GM23338 (cell line): Measurements from ENCODE around the gene AHCYL1. TPM values are rescaled to one million over a fixed set of nuclear protein-coding genes. Genes with fewer than 3 reads are reported as not detected.

Experiments used
- ATAC-seq: fragments of 200-7000 bp; cut with Tn5 transposase; 3 replicates; pipeline ENCODE4 v1.9.1; 2020
- DNase-seq: peaks from one replicate; pipeline ENCODE4 v3.0.0-alpha.2; 2015; ENCODE audit warnings: low spot score
- H2AFZ ChIP-seq: fragments of 200-600 bp; sonication (generic); 2 replicates; pipeline ENCODE4 v1.8.0; 2016; ENCODE audit warnings: antibody characterized with exemption, mild to moderate bottlenecking, moderate library complexity
- H3F3A ChIP-seq: fragments of 200-600 bp; sonication (generic); replicated peaks from 2 replicates; pipeline ENCODE4 v1.8.0; 2017; ENCODE audit warnings: antibody characterized with exemption, mixed run types, low read depth
- H3K27ac ChIP-seq: fragments of 200-600 bp; sonication (generic); 2 replicates; pipeline ENCODE4 v1.6.1; 2016; ENCODE audit warnings: low read depth
- H3K27me3 ChIP-seq: fragments of 200-600 bp; sonication (generic); 2 replicates; pipeline ENCODE4 v1.8.0; 2016; ENCODE audit warnings: mild to moderate bottlenecking, mixed run types, moderate library complexity; ENCODE audit not compliant: insufficient read depth
- H3K36me3 ChIP-seq: fragments of 200-600 bp; sonication (generic); 2 replicates; pipeline ENCODE4 v1.8.0; 2016; ENCODE audit warnings: mild to moderate bottlenecking; ENCODE audit not compliant: insufficient read depth
- H3K4me1 ChIP-seq: fragments of 200-600 bp; sonication (generic); 2 replicates; pipeline ENCODE4 v1.8.0; 2016; ENCODE audit warnings: mild to moderate bottlenecking, moderate library complexity; ENCODE audit not compliant: insufficient read depth
- H3K4me2 ChIP-seq: fragments of 200-600 bp; sonication (generic); 2 replicates; pipeline ENCODE4 v1.7.1; 2017; ENCODE audit warnings: mixed run types
- H3K4me3 ChIP-seq: fragments of 200-600 bp; sonication (generic); 2 replicates; pipeline ENCODE4 v1.6.1; 2016; ENCODE audit warnings: mixed run types
- H3K79me2 ChIP-seq: fragments of 200-600 bp; sonication (generic); replicated peaks from 2 replicates; pipeline ENCODE4 v1.8.0; 2017; ENCODE audit warnings: mild to moderate bottlenecking; ENCODE audit not compliant: insufficient read depth
- H3K9me2 ChIP-seq: fragments of 200-600 bp; sonication (generic); 2 replicates; pipeline ENCODE4 v1.8.0; 2017; ENCODE audit not compliant: insufficient read depth
- H4K20me1 ChIP-seq: fragments of 200-600 bp; sonication (generic); replicated peaks from 2 replicates; pipeline ENCODE4 v1.8.0; 2017; ENCODE audit warnings: mild to moderate bottlenecking; ENCODE audit not compliant: insufficient read depth
- H3K27ac Mint-ChIP-seq: 2 replicates; pipeline ENCODE4 v1.8.0; 2020; ENCODE audit warnings: inconsistent platforms, mild to moderate bottlenecking, moderate library complexity, mixed read lengths
- H3K27me3 Mint-ChIP-seq: 3 replicates; pipeline ENCODE4 v1.8.0; 2022; ENCODE audit warnings: low read depth, mild to moderate bottlenecking, moderate library complexity, mixed read lengths, inconsistent platforms; ENCODE audit not compliant: insufficient read depth, poor library complexity
- H3K36me3 Mint-ChIP-seq: 3 replicates; pipeline ENCODE4 v1.8.0; 2021; ENCODE audit warnings: low read depth, mild to moderate bottlenecking, inconsistent platforms, moderate library complexity, mixed read lengths
- H3K4me1 Mint-ChIP-seq: 3 replicates; pipeline ENCODE4 v1.8.0; 2020; ENCODE audit warnings: mild to moderate bottlenecking, inconsistent platforms, mixed read lengths
- H3K4me3 Mint-ChIP-seq: 3 replicates; pipeline ENCODE4 v1.8.0; 2021; ENCODE audit warnings: moderate library complexity, mild to moderate bottlenecking, inconsistent platforms, mixed read lengths
- H3K9me3 Mint-ChIP-seq: 3 replicates; pipeline ENCODE4 v1.8.0; 2020; ENCODE audit warnings: moderate library complexity, mild to moderate bottlenecking, inconsistent platforms, mixed read lengths
- CREB1 ChIP-seq: fragments of 250-450 bp; sonication (Bioruptor Pico); IDR thresholded peaks from 2 replicates; pipeline ENCODE4 v1.5.0; 2020; ENCODE audit warnings: low read depth, mild to moderate bottlenecking, moderate library complexity
- CTCF ChIP-seq, 2 experiments: fragments of 200-600 bp in 1 of 2; sonication (generic) in 1 of 2; conservative IDR thresholded peaks; 2 replicates each; pipeline versions ENCODE4 v1.5.1 to v1.6.1; 2016 to 2017; ENCODE audit warnings: antibody characterized with exemption in 2 of 2, low read depth in 2 of 2, mild to moderate bottlenecking in 2 of 2, moderate library complexity in 1 of 2
- EZH2 ChIP-seq: fragments of 200-600 bp; sonication (generic); IDR thresholded peaks from one replicate; pipeline ENCODE4 v1.8.0; 2017; ENCODE audit warnings: antibody characterized with exemption, mild to moderate bottlenecking, low read depth; ENCODE audit not compliant: unreplicated experiment
- EZH2phosphoT487 ChIP-seq: fragments of 200-600 bp; sonication (generic); IDR thresholded peaks from one replicate; pipeline ENCODE4 v1.8.1; 2018; ENCODE audit warnings: antibody characterized with exemption; ENCODE audit not compliant: unreplicated experiment
- JUNB ChIP-seq: IDR thresholded peaks from one replicate; pipeline ENCODE4 v1.6.1; 2016; ENCODE audit warnings: antibody characterized with exemption; ENCODE audit not compliant: unreplicated experiment
- NANOG ChIP-seq: IDR thresholded peaks from 2 replicates; pipeline ENCODE4 v1.6.1; 2016; ENCODE audit warnings: antibody characterized with exemption, borderline replicate concordance
- POLR2AphosphoS5 ChIP-seq: IDR thresholded peaks from 2 replicates; pipeline ENCODE4 v1.6.1; 2016; ENCODE audit warnings: antibody characterized with exemption, low read depth
- REST ChIP-seq: IDR thresholded peaks from one replicate; pipeline ENCODE4 v1.6.1; 2018; ENCODE audit warnings: antibody characterized with exemption; ENCODE audit not compliant: unreplicated experiment
- ZNF114 ChIP-seq: fragments of 250-450 bp; sonication (Bioruptor Pico); IDR thresholded peaks from 2 replicates; pipeline ENCODE4 v1.5.0; 2020; ENCODE audit warnings: mild to moderate bottlenecking, moderate library complexity
- ZNF331 ChIP-seq: fragments of 250-450 bp; sonication (Bioruptor Pico); IDR thresholded peaks from 2 replicates; pipeline ENCODE4 v1.5.0; 2020; ENCODE audit warnings: low read depth, mild to moderate bottlenecking, moderate library complexity
- polyA plus RNA-seq: library from polyadenylated mRNA; unstranded; fragments of >200 nt; fragmentation: Nextera tagmentation; extraction: Ambion mirVana; gene quantifications from 2 replicates; pipeline ENCODE4 v1.2.1, GENCODE V29; 2016
- total RNA-seq: library from RNA; depleted of rRNA; stranded (reverse); fragments of >200 nt; shearing (Covaris generic); gene quantifications from 2 replicates; pipeline ENCODE4 v1.2.3, GENCODE V29; 2014
- TF ChIP-seq, protein P1 (sequence below): IDR thresholded peaks from 2 replicates; pipeline ENCODE4 v1.6.1; 2016; ENCODE audit warnings: antibody characterized with exemption

The AHCYL1 gene
- total and polyA plus RNA-seq, 2 experiments from 2014 or later: 63.3 to 70.0 TPM

DNA sequence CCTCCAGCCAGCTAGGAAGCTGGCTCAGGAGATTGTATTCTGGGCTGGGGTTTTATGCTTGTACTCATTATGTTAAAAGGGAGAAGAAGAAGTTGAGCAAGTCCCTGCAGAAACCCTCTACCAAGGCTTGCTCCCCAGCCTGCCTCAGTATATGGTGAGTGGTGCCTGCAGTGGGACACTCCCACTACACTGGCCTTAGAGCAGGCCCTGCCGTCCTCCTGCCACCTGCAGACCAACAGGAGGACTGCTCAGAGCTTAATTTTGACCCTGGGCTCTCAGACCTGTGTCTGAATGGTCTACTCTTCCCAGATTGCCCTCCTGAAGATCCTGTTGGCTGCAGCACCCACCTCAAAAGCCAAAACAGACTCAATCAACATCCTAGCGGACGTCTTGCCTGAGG lies 62.9 kb downstream of the AHCYL1 start:
- no peak overlapping the region for H3K27ac Mint-ChIP-seq
- Histone ChIP-seq H3K27ac (no peak overlapping the region), H3K79me2 (no peaks in the 10 kb centered on the region), H2AFZ (no peak overlapping the region), H3K27me3 (no peaks in the 10 kb centered on the region), H3K4me1 (no peaks in the 10 kb centered on the region), H3K4me3 (no peak overlapping the region), H3F3A (no peaks in the 10 kb centered on the region), H3K9me2 (no peaks in the 10 kb centered on the region), H3K4me2 (no peak overlapping the region), H3K36me3 (peaks cover 50% of the 10 kb centered on the region), H4K20me1 (0 out of 2 replicates have a peak, but pooled peaks cover 3% of the 10 kb centered on the region)
- H3K27me3 Mint-ChIP-seq: no peaks in the 10 kb centered on the region
- DNase-seq: no peak
- no peaks in the 10 kb centered on the region for H3K4me1 Mint-ChIP-seq
- H3K9me3 Mint-ChIP-seq: no peaks in the 10 kb centered on the region
- ATAC-seq: peak; percentile 68; the same call in 2 of the 3 replicates
- H3K36me3 Mint-ChIP-seq: peaks cover 89% of the 10 kb centered on the region
- H3K4me3 Mint-ChIP-seq: no peak overlapping the region
- TF ChIP-seq CREB1 (CRISPR knock-in tag) (no peak), REST (no peak), ZNF331 (CRISPR knock-in tag) (no peak), NANOG (no peak), CTCF (conservative IDR thresholded peaks at IDR 0.05; ENCODE audit: low read depth in 2 of 2) (no peak; a peak in 1 of 4 replicates), JUNB (no peak)
- TF ChIP-seq, protein P1, sequence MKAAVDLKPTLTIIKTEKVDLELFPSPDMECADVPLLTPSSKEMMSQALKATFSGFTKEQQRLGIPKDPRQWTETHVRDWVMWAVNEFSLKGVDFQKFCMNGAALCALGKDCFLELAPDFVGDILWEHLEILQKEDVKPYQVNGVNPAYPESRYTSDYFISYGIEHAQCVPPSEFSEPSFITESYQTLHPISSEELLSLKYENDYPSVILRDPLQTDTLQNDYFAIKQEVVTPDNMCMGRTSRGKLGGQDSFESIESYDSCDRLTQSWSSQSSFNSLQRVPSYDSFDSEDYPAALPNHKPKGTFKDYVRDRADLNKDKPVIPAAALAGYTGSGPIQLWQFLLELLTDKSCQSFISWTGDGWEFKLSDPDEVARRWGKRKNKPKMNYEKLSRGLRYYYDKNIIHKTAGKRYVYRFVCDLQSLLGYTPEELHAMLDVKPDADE: no peak

DNA sequence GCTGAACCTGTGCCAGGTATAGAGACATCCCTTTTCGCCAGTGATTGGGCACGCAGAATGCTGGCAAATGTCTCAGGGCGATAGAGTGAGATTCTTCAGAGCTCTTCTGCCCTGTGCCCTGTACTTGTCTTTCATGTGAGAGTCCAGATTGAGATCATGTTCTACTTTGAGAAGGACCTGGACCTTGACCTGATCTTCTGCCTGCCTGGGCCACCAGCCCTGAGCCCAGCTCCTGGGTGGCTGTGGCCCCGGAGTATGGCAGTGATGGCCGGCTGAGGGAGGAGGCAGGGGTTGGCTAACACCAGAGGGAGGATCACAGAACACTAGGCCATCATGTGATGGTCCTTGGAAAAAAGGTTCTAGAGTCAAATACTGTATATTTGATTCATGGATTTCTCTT lies 63.7 kb downstream of the AHCYL1 start:
- no peak overlapping the region for H3K27ac Mint-ChIP-seq
- no peak for ATAC-seq
- no peak for TF ChIP-seq CREB1 (CRISPR knock-in tag)
- no peak for TF ChIP-seq EZH2phosphoT487
- no peak for TF ChIP-seq EZH2
- TF ChIP-seq ZNF331 (CRISPR knock-in tag): no peak
- no peak for TF ChIP-seq JUNB
- TF ChIP-seq ZNF114: no peak
- no peak for TF ChIP-seq NANOG
- TF ChIP-seq, protein P1: no peak
- TF ChIP-seq CTCF (conservative IDR thresholded peaks at IDR 0.05; ENCODE audit: low read depth in 2 of 2): no peak
- TF ChIP-seq POLR2AphosphoS5: no peak

More for the DNA sequence above, 63.7 kb downstream of the AHCYL1 start:
- no peaks in the 10 kb centered on the region for H3K27me3 ChIP-seq
- no peak for DNase-seq
- no peaks in the 10 kb centered on the region for H3K4me1 ChIP-seq
- H3K9me3 Mint-ChIP-seq: no peaks in the 10 kb centered on the region
- no peaks in the 10 kb centered on the region for H3K27me3 Mint-ChIP-seq
- peaks cover 88% of the 10 kb centered on the region for H3K36me3 Mint-ChIP-seq
- peaks cover 53% of the 10 kb centered on the region for H3K36me3 ChIP-seq
- no peak overlapping the region for H3K4me2 ChIP-seq
- no peak overlapping the region for H3K4me3 ChIP-seq
- no peaks in the 10 kb centered on the region for H3K79me2 ChIP-seq
- no peaks in the 10 kb centered on the region for H3K4me1 Mint-ChIP-seq
- no peaks in the 10 kb centered on the region for H3K9me2 ChIP-seq
- no peak overlapping the region for H2AFZ ChIP-seq
- H3K27ac ChIP-seq: no peak overlapping the region
- H4K20me1 ChIP-seq: 0 out of 2 replicates have a peak, but pooled peaks cover 3% of the 10 kb centered on the region
- no peaks in the 10 kb centered on the region for H3F3A ChIP-seq
- no peak overlapping the region for H3K4me3 Mint-ChIP-seq
